HepG2 (cell line): ENCODE measurements around the gene VSTM2A. TPM values are rescaled to one million over a fixed set of nuclear protein-coding genes. Genes with fewer than 3 reads are reported as not detected.
A peak's percentile ranks its signal among the peaks of the same experiment; 100 is the strongest.

Experiments
- ATAC-seq: fragments of 200-7000 bp; cut with Tn5 transposase; 3 replicates; pipeline ENCODE4 v1.9.1; 2020; ENCODE audit warnings: mild to moderate bottlenecking, moderate library complexity
- Bru-seq: library from RNA; stranded (reverse); fragments of 400-500 nt; gene quantifications from one replicate; lab custom pipeline; 2021; lab: Mats Ljungman, UMichigan
- BruChase-seq, 2 experiments: library from RNA; stranded (reverse); fragments of 400-500 nt; gene quantifications; one replicate each; lab custom pipeline; 2021; lab: Mats Ljungman, UMichigan
- BruUV-seq: library from RNA; stranded (reverse); fragments of 400-500 nt; replicated peaks from 2 replicates; lab custom pipeline; 2021; lab: Mats Ljungman, UMichigan
- CTCF ChIA-PET: fragments of 300-600 bp; formaldehyde crosslinking; extraction: SDS; loops from one replicate; lab custom pipeline; 2021; ENCODE audit warnings: low total read pairs, inconsistent platforms, low intra/inter-chr PET ratio; lab: Yijun Ruan, JAX
- POLR2A ChIA-PET: fragments of 350-600 bp; sonication (Branson Sonifier 250); formaldehyde crosslinking; loops from one replicate; lab custom pipeline; 2020; ENCODE audit warnings: antibody characterized with exemption, inconsistent platforms; lab: Yijun Ruan, JAX
- DNase-seq: peaks from one replicate; pipeline ENCODE4 v3.0.0-alpha.2; 2015; ENCODE audit warnings: low spot score
- FAIRE-seq: peaks from 3 replicates; lab custom pipeline; 2011; peaks lifted over from hg19 to GRCh38; lab: Jason Lieb, UNC
- H2AFZ ChIP-seq: one replicate; pipeline ENCODE4 v1.6.1; 2011; ENCODE audit warnings: low read length, inconsistent platforms
- H3K27ac ChIP-seq: fragments of 300-600 bp; 3 replicates; pipeline ENCODE4 v1.8.0; 2011; ENCODE audit warnings: mixed run types, mild to moderate bottlenecking, mixed read lengths, low read length, inconsistent platforms; ENCODE audit not compliant: insufficient read depth; ENCODE audit errors: extremely low read length
- H3K27me3 ChIP-seq, 2 experiments: fragments of 200-600 bp in 1 of 2; 2 replicates in 1 of 2; 3 replicates in 1 of 2; pipeline versions ENCODE4 v1.6.0 to v1.8.0; 2011; ENCODE audit warnings: low read length in 2 of 2, mild to moderate bottlenecking in 2 of 2, moderate library complexity in 2 of 2, inconsistent platforms in 1 of 2; ENCODE audit not compliant: insufficient read depth in 2 of 2, control insufficient read depth in 1 of 2
- H3K36me3 ChIP-seq, 2 experiments: fragments of 200-600 bp in 1 of 2; replicated peaks in 1 of 2; 2 replicates in 1 of 2; 3 replicates in 1 of 2; pipeline versions ENCODE4 v1.5.1 to v1.8.0; 2011; ENCODE audit warnings: low read length in 2 of 2, inconsistent platforms in 1 of 2; ENCODE audit not compliant: insufficient read depth in 2 of 2, control insufficient read depth in 1 of 2
- H3K4me1 ChIP-seq: 2 replicates; pipeline ENCODE4 v1.5.1; 2012; ENCODE audit warnings: low read length, inconsistent platforms; ENCODE audit not compliant: insufficient read depth
- H3K4me2 ChIP-seq: 2 replicates; pipeline ENCODE4 v1.6.0; 2011; ENCODE audit warnings: low read depth, low read length, inconsistent platforms
- H3K4me3 ChIP-seq, 3 experiments: fragments of 200-600 bp in 1 of 3; sonication (generic), shearing (Covaris generic) in 1 of 3; replicated peaks in 1 of 3; 2 replicates each; pipeline ENCODE4 v1.5.1; 2011 to 2016; ENCODE audit warnings: low read length in 3 of 3, inconsistent platforms in 2 of 3, low read depth in 2 of 3, mild to moderate bottlenecking in 2 of 3, control low read depth in 1 of 3, mixed read lengths in 1 of 3; ENCODE audit not compliant: insufficient read depth in 1 of 3
- H3K79me2 ChIP-seq: one replicate; pipeline ENCODE4 v1.6.1; 2011; ENCODE audit warnings: low read length, inconsistent platforms; ENCODE audit not compliant: insufficient read depth
- H3K9ac ChIP-seq: 2 replicates; pipeline ENCODE4 v1.6.0; 2011; ENCODE audit warnings: mild to moderate bottlenecking, low read depth, low read length, inconsistent platforms; ENCODE audit not compliant: insufficient read depth
- H3K9me3 ChIP-seq: 2 replicates; pipeline ENCODE4 v1.5.1; 2012; ENCODE audit warnings: mild to moderate bottlenecking, low read length
- H4K20me1 ChIP-seq: 2 replicates; pipeline ENCODE4 v1.6.0; 2011; ENCODE audit warnings: inconsistent platforms, mild to moderate bottlenecking, low read length, moderate library complexity; ENCODE audit not compliant: insufficient read depth
- GATAD2A ChIP-seq: IDR thresholded peaks from 2 replicates; pipeline ENCODE4 v1.6.1; 2016
- HNRNPL ChIP-seq: fragments of 200-400 bp; formaldehyde crosslinking; IDR thresholded peaks from 2 replicates; pipeline ENCODE4 v1.6.1; 2017; ENCODE audit warnings: mild to moderate bottlenecking, low read depth, low read length
- HNRNPLL ChIP-seq: fragments of 200-400 bp; formaldehyde crosslinking; IDR thresholded peaks from 2 replicates; pipeline ENCODE4 v1.6.1; 2017; ENCODE audit warnings: mild to moderate bottlenecking, low read depth, low read length; ENCODE audit not compliant: poor library complexity, severe bottlenecking
- MIXL1 ChIP-seq: IDR thresholded peaks from 2 replicates; pipeline ENCODE4 v1.6.1; 2016
- TAF15 ChIP-seq: fragments of 200-400 bp; formaldehyde crosslinking; IDR thresholded peaks from one replicate; pipeline ENCODE4 v1.6.1; 2018; ENCODE audit warnings: mild to moderate bottlenecking, low read depth, low read length; ENCODE audit not compliant: poor library complexity, severe bottlenecking
- TBX2 ChIP-seq: sonication (generic); formaldehyde crosslinking; IDR thresholded peaks from 2 replicates; pipeline ENCODE4 v1.5.0; 2020; ENCODE audit warnings: missing genetic modification reagents, mild to moderate bottlenecking, borderline replicate concordance
- ZNF652 ChIP-seq: IDR thresholded peaks from 2 replicates; pipeline ENCODE4 v1.6.1; 2016; ENCODE audit warnings: low read depth, borderline replicate concordance
- WGBS: methylation state at CpG from one replicate; pipeline ENCODE4 v1.1.6; 2017; ENCODE audit warnings: low lambda C conversion rate; 5-methylcytosine and 5-hydroxymethylcytosine counted together
- in situ Hi-C: cut with HindIII; loops from 2 replicates; pipeline ENCODE4 v1.10.0; 2017; ENCODE audit warnings: low pct_unique_long_range_greater_than_20kb; ENCODE audit not compliant: extremely low pct_ligation_motif_present
- intact Hi-C: fragments of 100-400 bp; cut with micrococcal nuclease; formaldehyde crosslinking; loops from one replicate; pipeline ENCODE4 v1.10.0; 2022; ENCODE audit not compliant: unreplicated experiment
- long read RNA-seq, 2 experiments: library from RNA in 1 of 2; library from polyadenylated mRNA in 1 of 2; stranded (forward) in 1 of 2; unstranded in 1 of 2; transcript quantifications; one replicate each; pipeline ENCODE4 v2.0.0, GENCODE V29; 2019 to 2022
- polyA minus RNA-seq, 3 experiments: library from RNA; depleted of rRNA, polyadenylated mRNA; stranded (reverse); fragments of >200 nt; gene quantifications; 2 replicates each; pipeline ENCODE4 v1.2.3, GENCODE V29; 2011; ENCODE audit warnings: low replicate concordance in 1 of 3
- polyA plus RNA-seq, 8 experiments: library from polyadenylated mRNA; depleted of rRNA in 3 of 8; stranded (reverse) in 7 of 8; unstranded in 1 of 8; fragments of >200 nt; fragmentation: Illumina TruSeq in 4 of 8; extraction: Trizol in 4 of 8; gene quantifications; 2 replicates each; pipeline versions ENCODE4 v1.2.1 to v1.2.3, GENCODE V29; 2011 to 2016; ENCODE audit warnings: low read depth in 4 of 8, missing spikeins in 1 of 8, mixed read lengths in 1 of 8; ENCODE audit not compliant: insufficient read depth in 1 of 8
- total RNA-seq, 5 experiments: library from RNA; depleted of rRNA; stranded (reverse); fragments of >200 nt; fragmentation: Illumina TruSeq; extraction: Trizol; gene quantifications; 2 replicates each; pipeline ENCODE4 v1.2.3, GENCODE V29; 2016; ENCODE audit warnings: low read depth in 1 of 5
- TF ChIP-seq, protein P1 (sequence below): sonication (generic); formaldehyde crosslinking; IDR thresholded peaks from 2 replicates; pipeline ENCODE4 v1.5.1; 2020; ENCODE audit warnings: mild to moderate bottlenecking, missing genetic modification reagents, moderate library complexity
- TF ChIP-seq, protein P2 (sequence below), 2 experiments: IDR thresholded peaks; 2 replicates each; pipeline ENCODE4 v1.6.1; 2011 to 2012; ENCODE audit warnings: low read length in 2 of 2, borderline replicate concordance in 1 of 2, low read depth in 1 of 2, mild to moderate bottlenecking in 1 of 2, moderate library complexity in 1 of 2

VSTM2A gene, protein sequence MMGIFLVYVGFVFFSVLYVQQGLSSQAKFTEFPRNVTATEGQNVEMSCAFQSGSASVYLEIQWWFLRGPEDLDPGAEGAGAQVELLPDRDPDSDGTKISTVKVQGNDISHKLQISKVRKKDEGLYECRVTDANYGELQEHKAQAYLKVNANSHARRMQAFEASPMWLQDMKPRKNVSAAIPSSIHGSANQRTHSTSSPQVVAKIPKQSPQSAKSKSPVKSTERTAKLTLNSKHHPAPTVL
- total RNA-seq (2016; rRNA removed; fragmentation: Illumina TruSeq; extraction: Trizol) (not detected in 2 replicates), polyA plus RNA-seq (2011; rRNA removed) (not detected in 2 replicates), polyA minus RNA-seq (2011; rRNA and poly(A)+ RNA removed; ENCODE audit: low replicate concordance) (not detected in 2 replicates), Bru-seq, nascent RNA (not detected), BruChase-seq, experiment 1, labeled RNA remaining after a 6-hour chase (not detected), BruChase-seq, experiment 2, labeled RNA remaining after a 2-hour chase (not detected)
- total RNA-seq (2016; cell fraction: cytosol; rRNA removed; fragmentation: Illumina TruSeq; extraction: Trizol; ENCODE audit: low read depth): not detected in 2 replicates
- not detected in 2 replicates for total RNA-seq (2016; cell fraction: insoluble cytoplasmic fraction; rRNA removed; fragmentation: Illumina TruSeq; extraction: Trizol)
- total RNA-seq (2016; cell fraction: membrane; rRNA removed; fragmentation: Illumina TruSeq; extraction: Trizol): not detected in 2 replicates
- not detected in 2 replicates for total RNA-seq (2016; cell fraction: nucleus; rRNA removed; fragmentation: Illumina TruSeq; extraction: Trizol)
- not detected in 2 replicates for polyA plus RNA-seq (2011; cell fraction: cytosol; rRNA removed)
- polyA plus RNA-seq (2011; cell fraction: nucleus; rRNA removed): not detected in 2 replicates
- not detected in 2 replicates for polyA plus RNA-seq (2012)
- polyA plus RNA-seq (2016; cell fraction: cytosol; fragmentation: Illumina TruSeq; extraction: Trizol; ENCODE audit: low read depth): not detected in 2 replicates
- not detected in 2 replicates for polyA plus RNA-seq (2016; cell fraction: insoluble cytoplasmic fraction; fragmentation: Illumina TruSeq; extraction: Trizol; ENCODE audit: low read depth)
- not detected in 2 replicates for polyA plus RNA-seq (2016; cell fraction: membrane; fragmentation: Illumina TruSeq; extraction: Trizol; ENCODE audit: low read depth)
- not detected in 2 replicates for polyA plus RNA-seq (2016; cell fraction: nucleus; fragmentation: Illumina TruSeq; extraction: Trizol; ENCODE audit: insufficient read depth, low read depth)
- not detected in 2 replicates for polyA minus RNA-seq (2011; cell fraction: cytosol; rRNA and poly(A)+ RNA removed)
- not detected in 2 replicates for polyA minus RNA-seq (2011; cell fraction: nucleus; rRNA and poly(A)+ RNA removed)
- long read RNA-seq, experiment 1: 0 reads
- long read RNA-seq, experiment 2: 0 reads

DNA sequence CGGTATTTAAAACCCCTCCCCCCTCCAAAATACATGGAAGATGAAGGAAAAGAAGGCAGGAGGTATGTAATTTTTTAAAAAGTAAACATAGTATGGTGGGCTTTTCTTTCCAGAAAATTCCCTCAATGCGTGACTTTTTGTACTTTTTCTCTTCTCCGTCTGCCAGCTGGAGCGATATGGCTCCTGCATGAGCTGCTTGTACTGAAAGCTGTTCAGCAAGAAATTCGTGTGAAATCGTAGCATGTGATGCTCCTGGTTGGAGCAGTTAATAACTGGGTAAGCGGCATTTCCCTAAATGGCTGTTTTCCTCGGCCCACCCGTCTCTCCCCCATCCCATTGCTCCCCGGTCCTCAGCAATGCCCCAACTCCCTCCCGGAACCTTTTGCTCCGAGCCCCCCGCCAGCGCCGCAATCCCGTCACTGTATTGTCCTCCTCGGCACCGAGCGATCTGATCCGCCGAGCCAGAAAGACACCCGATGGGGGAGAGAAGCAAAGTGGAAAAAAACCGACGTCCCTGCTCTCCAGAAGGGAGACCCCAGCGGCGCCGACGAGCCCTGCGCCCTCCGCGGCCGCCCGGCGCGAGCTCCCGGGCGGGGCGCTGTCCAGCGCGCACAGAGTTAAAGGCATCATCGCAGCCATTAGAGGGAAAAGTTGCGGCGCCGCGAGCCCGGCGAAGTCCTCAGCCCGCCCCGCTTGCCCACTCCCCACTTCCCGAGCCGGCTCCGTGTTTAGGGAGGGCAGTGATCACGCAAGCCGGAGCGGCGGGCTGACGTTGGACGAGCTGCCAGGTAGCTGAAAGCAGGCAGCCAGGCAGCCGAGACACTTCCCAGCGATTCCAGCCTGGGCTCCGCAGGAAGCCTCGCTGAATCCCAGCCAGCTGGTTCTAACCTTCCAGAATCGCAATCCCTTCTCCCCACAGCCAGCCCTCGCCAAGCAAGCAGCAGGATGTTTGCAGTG lies at the start of gene VSTM2A:
Gene VSTM2A (plus strand): TSS at position 707 of the 957 bp plus-strand sequence. CDS start 356 bp downstream, outside the sequence.
- Histone ChIP-seq H3K9ac (no peak within 1 kb of the TSS), H2AFZ (no peak within 1 kb of the TSS), H3K36me3 (no peaks in the 10 kb centered on the region), H3K27me3 (peaks cover 0 to 39% of the 10 kb centered on the region in 2 experiments; a peak in 3 of 5 replicates), H3K4me2 (peak within 1 kb of the TSS; percentile 33; the same call in 1 of the 2 replicates), H3K27ac (no peak within 1 kb of the TSS), H3K4me3 (peak within 1 kb of the TSS in 1 of 3 experiments; percentile 12; a peak in 1 of 6 replicates), H4K20me1 (no peaks in the 10 kb centered on the region), H3K79me2 (no peaks in the 10 kb centered on the region), H3K9me3 (no peaks in the 10 kb centered on the region), H3K4me1 (no peaks in the 10 kb centered on the region)
- in situ Hi-C loops: no loop called here
- FAIRE-seq: no peak
- BruUV-seq: no TSS peak
- ChIA-PET POLR2A (no interaction called here), CTCF (no interaction called here)
- DNase-seq: no peak
- WGBS: 5% methylated on average over 23 of the region's 64 CpGs
- ATAC-seq: peak; percentile 77
- intact Hi-C loops: no loop called here
- TF ChIP-seq, protein P1, sequence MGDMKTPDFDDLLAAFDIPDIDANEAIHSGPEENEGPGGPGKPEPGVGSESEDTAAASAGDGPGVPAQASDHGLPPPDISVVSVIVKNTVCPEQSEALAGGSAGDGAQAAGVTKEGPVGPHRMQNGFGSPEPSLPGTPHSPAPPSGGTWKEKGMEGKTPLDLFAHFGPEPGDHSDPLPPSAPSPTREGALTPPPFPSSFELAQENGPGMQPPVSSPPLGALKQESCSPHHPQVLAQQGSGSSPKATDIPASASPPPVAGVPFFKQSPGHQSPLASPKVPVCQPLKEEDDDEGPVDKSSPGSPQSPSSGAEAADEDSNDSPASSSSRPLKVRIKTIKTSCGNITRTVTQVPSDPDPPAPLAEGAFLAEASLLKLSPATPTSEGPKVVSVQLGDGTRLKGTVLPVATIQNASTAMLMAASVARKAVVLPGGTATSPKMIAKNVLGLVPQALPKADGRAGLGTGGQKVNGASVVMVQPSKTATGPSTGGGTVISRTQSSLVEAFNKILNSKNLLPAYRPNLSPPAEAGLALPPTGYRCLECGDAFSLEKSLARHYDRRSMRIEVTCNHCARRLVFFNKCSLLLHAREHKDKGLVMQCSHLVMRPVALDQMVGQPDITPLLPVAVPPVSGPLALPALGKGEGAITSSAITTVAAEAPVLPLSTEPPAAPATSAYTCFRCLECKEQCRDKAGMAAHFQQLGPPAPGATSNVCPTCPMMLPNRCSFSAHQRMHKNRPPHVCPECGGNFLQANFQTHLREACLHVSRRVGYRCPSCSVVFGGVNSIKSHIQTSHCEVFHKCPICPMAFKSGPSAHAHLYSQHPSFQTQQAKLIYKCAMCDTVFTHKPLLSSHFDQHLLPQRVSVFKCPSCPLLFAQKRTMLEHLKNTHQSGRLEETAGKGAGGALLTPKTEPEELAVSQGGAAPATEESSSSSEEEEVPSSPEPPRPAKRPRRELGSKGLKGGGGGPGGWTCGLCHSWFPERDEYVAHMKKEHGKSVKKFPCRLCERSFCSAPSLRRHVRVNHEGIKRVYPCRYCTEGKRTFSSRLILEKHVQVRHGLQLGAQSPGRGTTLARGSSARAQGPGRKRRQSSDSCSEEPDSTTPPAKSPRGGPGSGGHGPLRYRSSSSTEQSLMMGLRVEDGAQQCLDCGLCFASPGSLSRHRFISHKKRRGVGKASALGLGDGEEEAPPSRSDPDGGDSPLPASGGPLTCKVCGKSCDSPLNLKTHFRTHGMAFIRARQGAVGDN (CRISPR knock-in tag): 0 out of 2 replicates have a peak, but pooled peaks have one; percentile 10
- TF ChIP-seq TAF15: no peak
- TF ChIP-seq HNRNPLL: peak; percentile 41
- no peak for TF ChIP-seq GATAD2A
- TF ChIP-seq, protein P2, sequence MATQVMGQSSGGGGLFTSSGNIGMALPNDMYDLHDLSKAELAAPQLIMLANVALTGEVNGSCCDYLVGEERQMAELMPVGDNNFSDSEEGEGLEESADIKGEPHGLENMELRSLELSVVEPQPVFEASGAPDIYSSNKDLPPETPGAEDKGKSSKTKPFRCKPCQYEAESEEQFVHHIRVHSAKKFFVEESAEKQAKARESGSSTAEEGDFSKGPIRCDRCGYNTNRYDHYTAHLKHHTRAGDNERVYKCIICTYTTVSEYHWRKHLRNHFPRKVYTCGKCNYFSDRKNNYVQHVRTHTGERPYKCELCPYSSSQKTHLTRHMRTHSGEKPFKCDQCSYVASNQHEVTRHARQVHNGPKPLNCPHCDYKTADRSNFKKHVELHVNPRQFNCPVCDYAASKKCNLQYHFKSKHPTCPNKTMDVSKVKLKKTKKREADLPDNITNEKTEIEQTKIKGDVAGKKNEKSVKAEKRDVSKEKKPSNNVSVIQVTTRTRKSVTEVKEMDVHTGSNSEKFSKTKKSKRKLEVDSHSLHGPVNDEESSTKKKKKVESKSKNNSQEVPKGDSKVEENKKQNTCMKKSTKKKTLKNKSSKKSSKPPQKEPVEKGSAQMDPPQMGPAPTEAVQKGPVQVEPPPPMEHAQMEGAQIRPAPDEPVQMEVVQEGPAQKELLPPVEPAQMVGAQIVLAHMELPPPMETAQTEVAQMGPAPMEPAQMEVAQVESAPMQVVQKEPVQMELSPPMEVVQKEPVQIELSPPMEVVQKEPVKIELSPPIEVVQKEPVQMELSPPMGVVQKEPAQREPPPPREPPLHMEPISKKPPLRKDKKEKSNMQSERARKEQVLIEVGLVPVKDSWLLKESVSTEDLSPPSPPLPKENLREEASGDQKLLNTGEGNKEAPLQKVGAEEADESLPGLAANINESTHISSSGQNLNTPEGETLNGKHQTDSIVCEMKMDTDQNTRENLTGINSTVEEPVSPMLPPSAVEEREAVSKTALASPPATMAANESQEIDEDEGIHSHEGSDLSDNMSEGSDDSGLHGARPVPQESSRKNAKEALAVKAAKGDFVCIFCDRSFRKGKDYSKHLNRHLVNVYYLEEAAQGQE (IDR thresholded peaks at IDR 0.05; ENCODE audit: borderline replicate concordance in 1 of 2, low read depth in 1 of 2, low read length in 2 of 2): peak; percentile 55 to 89
- TF ChIP-seq TBX2 (CRISPR knock-in tag): no peak
- TF ChIP-seq HNRNPL: no peak
- TF ChIP-seq ZNF652: peak; percentile 58
- no peak for TF ChIP-seq MIXL1 (CRISPR knock-in tag)
